GM12878 (cell line): ENCODE data around the gene RORB. TPM values are rescaled to one million over a fixed set of nuclear protein-coding genes. Genes with fewer than 3 reads are reported as not detected.

Source experiments
- ATAC-seq: fragments of 200-7000 bp; cut with Tn5 transposase; 3 replicates; pipeline ENCODE4 v1.9.1; 2020; ENCODE audit warnings: mild to moderate bottlenecking, moderate library complexity
- BruUV-seq: library from RNA; stranded (reverse); fragments of 400-500 nt; replicated peaks from 2 replicates; lab custom pipeline; 2021; lab: Mats Ljungman, UMichigan
- CTCF ChIA-PET: fragments of 300-600 bp; sonication (Branson Sonifier 250); formaldehyde crosslinking; extraction: SDS; loops from one replicate; lab custom pipeline; 2021; ENCODE audit warnings: inconsistent platforms; lab: Yijun Ruan, JAX
- POLR2A ChIA-PET: fragments of 350-600 bp; formaldehyde crosslinking; extraction: SDS; loops from one replicate; lab custom pipeline; 2021; ENCODE audit warnings: inconsistent platforms; lab: Charles Lee
- RAD21 ChIA-PET: fragments of 300-600 bp; sonication (Branson Sonifier 250); formaldehyde crosslinking; loops from one replicate; lab custom pipeline; 2023; ENCODE audit warnings: antibody characterized with exemption; ENCODE audit not compliant: unreplicated experiment; lab: Charles Lee
- SMC1A ChIA-PET: fragments of 300-600 bp; sonication (Branson Sonifier 250); formaldehyde crosslinking; loops from one replicate; lab custom pipeline; 2023; ENCODE audit not compliant: unreplicated experiment, uncharacterized antibody; lab: Charles Lee
- DNase-seq: peaks from one replicate; pipeline ENCODE4 v3.0.0-alpha.2; 2011; ENCODE audit warnings: low read depth, low spot score
- FAIRE-seq: peaks from 3 replicates; lab custom pipeline; 2011; peaks lifted over from hg19 to GRCh38; lab: Jason Lieb, UNC
- H2AFZ ChIP-seq: 2 replicates; pipeline ENCODE4 v1.6.0; 2011; ENCODE audit warnings: low read depth, low read length, control low read depth; ENCODE audit not compliant: control insufficient read depth
- H3K27ac ChIP-seq: 2 replicates; pipeline ENCODE4 v1.5.1; 2011; ENCODE audit warnings: control low read depth; ENCODE audit not compliant: control insufficient read depth, insufficient read depth
- H3K27me3 ChIP-seq, 2 experiments: replicated peaks in 1 of 2; 2 replicates each; pipeline versions ENCODE4 v1.6.0 to v1.6.1; 2011; ENCODE audit warnings: low read length in 1 of 2; ENCODE audit not compliant: control insufficient read depth in 2 of 2, insufficient read depth in 2 of 2
- H3K36me3 ChIP-seq, 2 experiments: 2 replicates each; pipeline ENCODE4 v1.5.1; 2011; ENCODE audit warnings: low read length in 1 of 2; ENCODE audit not compliant: control insufficient read depth in 2 of 2, insufficient read depth in 2 of 2
- H3K4me1 ChIP-seq: 2 replicates; pipeline ENCODE4 v1.6.1; 2011; ENCODE audit warnings: mild to moderate bottlenecking, low read length, moderate library complexity, mixed read lengths; ENCODE audit not compliant: control insufficient read depth, insufficient read depth
- H3K4me2 ChIP-seq: 2 replicates; pipeline ENCODE4 v1.6.0; 2011; ENCODE audit warnings: control low read depth; ENCODE audit not compliant: control insufficient read depth, insufficient read depth
- H3K4me3 ChIP-seq: fragments of 200-600 bp; sonication (generic); 2 replicates; pipeline ENCODE4 v1.5.1; 2016
- H3K79me2 ChIP-seq: 2 replicates; pipeline ENCODE4 v1.6.0; 2011; ENCODE audit warnings: low read length; ENCODE audit not compliant: control insufficient read depth, insufficient read depth
- H3K9ac ChIP-seq: 2 replicates; pipeline ENCODE4 v1.8.0; 2011; ENCODE audit warnings: low read length, control low read depth, mixed read lengths; ENCODE audit not compliant: control insufficient read depth, insufficient read depth
- H3K9me3 ChIP-seq: replicated peaks from 3 replicates; pipeline ENCODE4 v1.5.1; 2011; ENCODE audit warnings: mild to moderate bottlenecking, low read length; ENCODE audit not compliant: control insufficient read depth, insufficient read depth
- H4K20me1 ChIP-seq: 2 replicates; pipeline ENCODE4 v1.6.0; 2011; ENCODE audit not compliant: control insufficient read depth, insufficient read depth
- ASH2L ChIP-seq: fragments of 300-600, 200-600 bp; sonication (generic); IDR thresholded peaks from 2 replicates; pipeline ENCODE4 v1.6.1; 2017; ENCODE audit warnings: low read depth, mild to moderate bottlenecking, borderline replicate concordance
- BCL11A ChIP-seq: IDR thresholded peaks from 2 replicates; pipeline ENCODE4 v1.6.1; 2011; ENCODE audit warnings: low read depth, low read length
- BCL3 ChIP-seq: IDR thresholded peaks from 2 replicates; pipeline ENCODE4 v1.6.1; 2011; ENCODE audit warnings: borderline replicate concordance, low read depth, mild to moderate bottlenecking, moderate library complexity, low read length; ENCODE audit not compliant: insufficient read depth, poor library complexity, severe bottlenecking
- BCLAF1 ChIP-seq: fragments of 450-650 bp; IDR thresholded peaks from 2 replicates; pipeline ENCODE4 v1.6.1; 2017; ENCODE audit warnings: antibody characterized with exemption, mild to moderate bottlenecking, moderate library complexity
- HCFC1 ChIP-seq: fragments of 150-350 bp; IDR thresholded peaks from 2 replicates; pipeline ENCODE4 v1.6.1; 2014; ENCODE audit warnings: low read length
- KLF5 ChIP-seq: fragments of 450-650 bp; IDR thresholded peaks from 2 replicates; pipeline ENCODE4 v1.6.1; 2014; ENCODE audit warnings: mild to moderate bottlenecking; ENCODE audit not compliant: partially characterized antibody
- NR2C2 ChIP-seq: IDR thresholded peaks from 2 replicates; pipeline ENCODE4 v1.6.1; 2011; ENCODE audit warnings: borderline replicate concordance, low read depth; ENCODE audit not compliant: control insufficient read depth, insufficient read length
- NRF1 ChIP-seq: conservative IDR thresholded peaks from 2 replicates; pipeline ENCODE4 v1.6.1; 2011; ENCODE audit warnings: mild to moderate bottlenecking, low read depth, low read length, improper control_type of control experiment
- RAD51 ChIP-seq: fragments of 450-650 bp; IDR thresholded peaks from 2 replicates; pipeline ENCODE4 v1.6.1; 2016; ENCODE audit warnings: moderate library complexity, mild to moderate bottlenecking, inconsistent platforms
- STAT1 ChIP-seq: fragments of 450-650 bp; conservative IDR thresholded peaks from 2 replicates; pipeline ENCODE4 v1.6.1; 2014; ENCODE audit warnings: antibody characterized with exemption, mild to moderate bottlenecking
- SUPT20H ChIP-seq: IDR thresholded peaks from 2 replicates; pipeline ENCODE4 v1.6.1; 2011; ENCODE audit warnings: low read depth, mild to moderate bottlenecking, low read length, moderate library complexity, borderline replicate concordance; ENCODE audit not compliant: control insufficient read depth
- YY1 ChIP-seq: IDR thresholded peaks from 2 replicates; pipeline ENCODE4 v1.6.1; 2011; ENCODE audit warnings: low read depth, mild to moderate bottlenecking, low read length
- WGBS: methylation state at CpG from one replicate; pipeline ENCODE4 v1.1.6; 2016; ENCODE audit warnings: low lambda C conversion rate; ENCODE audit not compliant: insufficient replicate concordance, insufficient coverage; ENCODE audit errors: missing lambda C conversion rate; 5-methylcytosine and 5-hydroxymethylcytosine counted together
- in situ Hi-C: fragments of 300-500 bp; cut with MboI; formaldehyde crosslinking; loops from 9 replicates; pipeline ENCODE4 v1.14.3; 2018; ENCODE audit warnings: mixed read lengths
- intact Hi-C: fragments of 100-400 bp; cut with micrococcal nuclease; formaldehyde crosslinking; loops from one replicate; pipeline ENCODE4 v1.14.2; 2022; ENCODE audit not compliant: unreplicated experiment
- polyA plus RNA-seq, 11 experiments: library from polyadenylated mRNA; depleted of rRNA in 4 of 11; unstranded in 6 of 11; stranded (reverse) in 5 of 11; fragments of >200 nt; fragmentation: Nextera tagmentation in 4 of 11; fragmentation: Illumina TruSeq in 1 of 11; extraction: Ambion mirVana in 4 of 11; extraction: Trizol in 1 of 11; gene quantifications; 1 replicate in 1 of 11; 2 replicates in 10 of 11; pipeline versions ENCODE4 v1.2.1 to v1.2.3, GENCODE V29; 2011 to 2016; ENCODE audit warnings: inconsistent platforms in 2 of 11, missing spikeins in 2 of 11, low read depth in 1 of 11
- total RNA-seq, 4 experiments: library from RNA; depleted of rRNA in 3 of 4; stranded (reverse); fragments of >200 nt in 3 of 4; fragmentation: Illumina TruSeq in 1 of 4; extraction: Trizol in 1 of 4; gene quantifications; 2 replicates each; pipeline versions ENCODE4 v1.2.1 to v1.2.3, GENCODE V29; 2013 to 2021
- TF ChIP-seq, protein P1 (sequence below): fragments of 450-650 bp; IDR thresholded peaks from 2 replicates; pipeline ENCODE4 v1.6.1; 2018; ENCODE audit warnings: borderline replicate concordance, mild to moderate bottlenecking; ENCODE audit not compliant: partially characterized antibody

The RORB gene
- total and polyA plus RNA-seq, 10 of the 15 experiments (the other 5 are each of a cell fraction or from before 2014, with no cell fraction given) = under 0.01 to 0.01 TPM; not detected in 8

GRCh38 chr9:74726581-74726980, 229.4 kb downstream of the RORB start (continued):
- TF ChIP-seq STAT1 = no peak
- no peak for TF ChIP-seq HCFC1
- TF ChIP-seq, protein P1, sequence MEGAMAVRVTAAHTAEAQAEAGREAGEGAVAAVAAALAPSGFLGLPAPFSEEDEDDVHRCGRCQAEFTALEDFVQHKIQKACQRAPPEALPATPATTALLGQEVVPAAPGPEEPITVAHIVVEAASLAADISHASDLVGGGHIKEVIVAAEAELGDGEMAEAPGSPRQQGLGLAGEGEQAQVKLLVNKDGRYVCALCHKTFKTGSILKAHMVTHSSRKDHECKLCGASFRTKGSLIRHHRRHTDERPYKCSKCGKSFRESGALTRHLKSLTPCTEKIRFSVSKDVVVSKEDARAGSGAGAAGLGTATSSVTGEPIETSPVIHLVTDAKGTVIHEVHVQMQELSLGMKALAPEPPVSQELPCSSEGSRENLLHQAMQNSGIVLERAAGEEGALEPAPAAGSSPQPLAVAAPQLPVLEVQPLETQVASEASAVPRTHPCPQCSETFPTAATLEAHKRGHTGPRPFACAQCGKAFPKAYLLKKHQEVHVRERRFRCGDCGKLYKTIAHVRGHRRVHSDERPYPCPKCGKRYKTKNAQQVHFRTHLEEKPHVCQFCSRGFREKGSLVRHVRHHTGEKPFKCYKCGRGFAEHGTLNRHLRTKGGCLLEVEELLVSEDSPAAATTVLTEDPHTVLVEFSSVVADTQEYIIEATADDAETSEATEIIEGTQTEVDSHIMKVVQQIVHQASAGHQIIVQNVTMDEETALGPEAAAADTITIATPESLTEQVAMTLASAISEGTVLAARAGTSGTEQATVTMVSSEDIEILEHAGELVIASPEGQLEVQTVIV = no peak
- no peak for TF ChIP-seq NRF1
- no peak for TF ChIP-seq KLF5
- no peak for TF ChIP-seq SUPT20H
- no peak for TF ChIP-seq ASH2L
- TF ChIP-seq, all 136 proteins: peak for 0

GRCh38 chr9:74728176-74728575, 231.0 kb downstream of the RORB start:
- WGBS = 46% methylated on average over 7 of the region's 7 CpGs
- H3K9ac ChIP-seq = no peak overlapping the region
- DNase-seq = no peak
- no peaks in the 10 kb centered on the region for H3K79me2 ChIP-seq
- H3K36me3 ChIP-seq = no peaks in the 10 kb centered on the region
- RAD21 ChIA-PET = no interaction called here
- TF ChIP-seq BCL3 (no peak), BCLAF1 (no peak), BCL11A (no peak), YY1 (no peak), RAD51 (no peak), STAT1 (no peak), NR2C2 (no peak)
- no peaks in the 10 kb centered on the region for H4K20me1 ChIP-seq
- H3K4me2 ChIP-seq = no peak overlapping the region
- no TSS peak for BruUV-seq
- CTCF ChIA-PET = no interaction called here
- H3K27me3 ChIP-seq = peaks cover 0 to 1% of the 10 kb centered on the region in 2 experiments; a peak in 1 of 4 replicates
- no peak for FAIRE-seq
- in situ Hi-C loops (loop anchor here (25.0 kb wide), 1 partner anchor 1041 kb away; no protein-coding TSS in a partner anchor), intact Hi-C loops (no loop called here)
- H3K4me3 ChIP-seq = no peak overlapping the region
- no peaks in the 10 kb centered on the region for H3K4me1 ChIP-seq
- ATAC-seq = no peak
- POLR2A ChIA-PET = no interaction called here
- no peak overlapping the region for H3K27ac ChIP-seq
- H3K9me3 ChIP-seq = no peaks in the 10 kb centered on the region
- no peak overlapping the region for H2AFZ ChIP-seq
- SMC1A ChIA-PET = no interaction called here
